Measurements from ENCODE around the gene CRTAC1. TPM values are rescaled to one million over a fixed set of nuclear protein-coding genes. Genes with fewer than 3 reads are reported as not detected.

Gene CRTAC1
- total and polyA plus RNA-seq, 9 of the 15 experiments (the other 6 are each of a cell fraction or from before 2014, with no cell fraction given), result not detected

- POLR2A ChIA-PET, result no interaction called here
- H3K79me2 ChIP-seq (ENCODE audit: control insufficient read depth, insufficient read depth, low read length), result no peaks in the 10 kb centered on the region
- in situ Hi-C loops (cut with MboI), result no loop called here
- H2AFZ ChIP-seq (ENCODE audit: low read depth, low read length), result no peak overlapping the region
- H3K9me3 ChIP-seq (replicated peaks; ENCODE audit: control insufficient read depth, insufficient read depth, low read depth, low read length), result peaks cover 5% of the 10 kb centered on the region; the same call in 1 of the 2 replicates
- FAIRE-seq (no peak), DNase-seq (ENCODE audit: extremely low read depth in 1 of 4, low spot score in 3 of 4) (peak; percentile 26 to 56 (median 36)), ATAC-seq (peak; percentile 49; the same call in 2 of the 3 replicates)
- CTCF ChIA-PET (ENCODE audit: low intra/inter-chr PET ratio), result no interaction called here
- no peak overlapping the region for H3K4me2 ChIP-seq (ENCODE audit: insufficient read depth, low read length)
- BruUV-seq (replicated peaks), result no TSS peak
- no peak overlapping the region for H3K9ac ChIP-seq (ENCODE audit: insufficient read depth in 1 of 2, low read depth in 2 of 2, low read length in 2 of 2)
- H3K9me1 ChIP-seq (ENCODE audit: control insufficient read depth, insufficient read depth, low read length), result no peaks in the 10 kb centered on the region
- H3K4me1 ChIP-seq (replicated peaks in 1 of 2; ENCODE audit: control insufficient read depth in 2 of 2, insufficient read depth in 2 of 2, low read length in 2 of 2), result peaks cover 0 to 4% of the 10 kb centered on the region in 2 experiments; a peak in 3 of 5 replicates
- 4% methylated on average over 4 of the region's 4 CpGs for WGBS (ENCODE audit: insufficient coverage, low coverage, missing lambda C conversion rate)
- intact Hi-C loops (cut with micrococcal nuclease), result no loop called here
- no peak overlapping the region for H3K27ac ChIP-seq (ENCODE audit: extremely low read depth, low read depth, low read length)
- H3K27me3 ChIP-seq (ENCODE audit: control insufficient read depth in 2 of 2, insufficient read depth in 2 of 2, low read length in 2 of 2), result no peaks in the 10 kb centered on the region; a peak in 1 of 5 replicates
- H3K4me3 ChIP-seq, result no peak overlapping the region
- no peaks in the 10 kb centered on the region for H4K20me1 ChIP-seq (replicated peaks; ENCODE audit: control insufficient read depth, insufficient read depth, low read length)
- H3K36me3 ChIP-seq (ENCODE audit: control insufficient read depth, insufficient read depth, low read length), result no peaks in the 10 kb centered on the region
- TF ChIP-seq CHD2 (IDR thresholded peaks at IDR 0.05; ENCODE audit: low read depth, low read length), result peak; percentile 77
- peak; percentile 71 for TF ChIP-seq TEAD4 (IDR thresholded peaks at IDR 0.05; ENCODE audit: low read length)
- no peak for TF ChIP-seq TEAD4 (CRISPR knock-in tag; IDR thresholded peaks at IDR 0.05; ENCODE audit: borderline replicate concordance)
- no peak for TF ChIP-seq SMAD3 (CRISPR knock-in tag; conservative IDR thresholded peaks at IDR 0.05)
- no peak for TF ChIP-seq ZNF668 (CRISPR knock-in tag; IDR thresholded peaks at IDR 0.05)
- TF ChIP-seq FOS (IDR thresholded peaks at IDR 0.05; ENCODE audit: extremely low read depth, insufficient read length), result no peak
- 0 out of 2 replicates have a peak, but pooled peaks have one; percentile 58 for TF ChIP-seq CC2D1A (IDR thresholded peaks at IDR 0.05)
- TF ChIP-seq CBFA2T2 (conservative IDR thresholded peaks at IDR 0.05), result peak; percentile 87
- TF ChIP-seq TCF3 (CRISPR knock-in tag; IDR thresholded peaks at IDR 0.05), result peak; percentile 80
- TF ChIP-seq SRSF9 (IDR thresholded peaks at IDR 0.05; ENCODE audit: borderline replicate concordance, low read depth, low read length), result no peak
- TF ChIP-seq TFAP4 (CRISPR knock-in tag; IDR thresholded peaks at IDR 0.05; ENCODE audit: borderline replicate concordance), result peak; percentile 66
- peak; percentile 20; the same call in 1 of the 2 replicates for TF ChIP-seq DPF2 (IDR thresholded peaks at IDR 0.05)
- TF ChIP-seq L3MBTL2 (IDR thresholded peaks at IDR 0.05), result peak; percentile 70
- no peak for TF ChIP-seq CREB1 (IDR thresholded peaks at IDR 0.05)
- TF ChIP-seq CREB1 (CRISPR knock-in tag; IDR thresholded peaks at IDR 0.05), result no peak
- peak; percentile 20; the same call in 1 of the 2 replicates for TF ChIP-seq MYC (IDR thresholded peaks at IDR 0.05; ENCODE audit: low read depth, low read length)
- TF ChIP-seq MYC (CRISPR knock-in tag; IDR thresholded peaks at IDR 0.05; ENCODE audit: borderline replicate concordance, low read depth), result no peak
These were observed 81.6 kb downstream of the CRTAC1 start for GRCh38 chr10:97948822-97949221.
